ENCODE data around the gene MYO1B.

- no peak for TF ChIP-seq CTCF (IDR thresholded peaks at IDR 0.05; ENCODE audit: low read length)
- TF ChIP-seq EZH2 (IDR thresholded peaks at IDR 0.05; ENCODE audit: borderline replicate concordance, low read length) = no peak
Measured at GRCh38 chr2:191374366-191374765, 129.2 kb downstream of the MYO1B start.
